Mucosa of rectum (tissue), 2 donors: ENCODE results near the gene MTCL1.

Experiments
- H3K27ac ChIP-seq, 2 donors: one replicate each; pipeline ENCODE4 v1.7.0; 2013; ENCODE audit warnings: inconsistent platforms in 2 of 2, low read depth in 2 of 2, low read length in 2 of 2
- H3K27me3 ChIP-seq, 2 donors: one replicate each; pipeline ENCODE4 v1.7.0; 2013; ENCODE audit warnings: low read length in 2 of 2; ENCODE audit not compliant: control insufficient read depth in 2 of 2, insufficient read depth in 2 of 2
- H3K36me3 ChIP-seq, 2 donors: one replicate each; pipeline ENCODE4 v1.7.0; 2013; ENCODE audit warnings: low read length in 2 of 2; ENCODE audit not compliant: control insufficient read depth in 2 of 2, insufficient read depth in 2 of 2
- H3K4me1 ChIP-seq, 2 donors: one replicate each; pipeline ENCODE4 v1.7.0; 2013; ENCODE audit warnings: low read length in 2 of 2, mild to moderate bottlenecking in 1 of 2; ENCODE audit not compliant: control insufficient read depth in 2 of 2, insufficient read depth in 2 of 2
- H3K4me3 ChIP-seq, 2 donors: one replicate each; pipeline ENCODE4 v1.7.0; 2013; ENCODE audit warnings: low read length in 2 of 2
- H3K9ac ChIP-seq, 2 donors: one replicate each; pipeline ENCODE4 v1.7.0; 2013; ENCODE audit warnings: low read length in 2 of 2, low read depth in 1 of 2, mild to moderate bottlenecking in 1 of 2
- H3K9me3 ChIP-seq, 2 donors: one replicate each; pipeline ENCODE4 v1.7.0; 2013; ENCODE audit warnings: low read length in 2 of 2; ENCODE audit not compliant: control insufficient read depth in 2 of 2
- donor health status: healthy.
- donor health status: Normal muscosa, but diverticular disease.

Gene MTCL1

GRCh38 chr18:8709248-8710059 lies 4.1 kb downstream of the MTCL1 start:
- Histone ChIP-seq H3K27me3 (peaks cover 18 to 27% of the 10 kb centered on the region in 2 donors), H3K27ac (no peak overlapping the region), H3K9ac (no peak overlapping the region), H3K9me3 (no peaks in the 10 kb centered on the region), H3K4me3 (no peak overlapping the region), H3K4me1 (peaks cover 3 to 7% of the 10 kb centered on the region in 2 donors), H3K36me3 (no peaks in the 10 kb centered on the region)

- H3K9ac ChIP-seq, result no peak overlapping the region
- H3K4me1 ChIP-seq, result peaks cover 2 to 5% of the 10 kb centered on the region in 2 donors
- no peak overlapping the region for H3K27ac ChIP-seq
- H3K27me3 ChIP-seq, result peaks cover 22 to 26% of the 10 kb centered on the region in 2 donors
- H3K9me3 ChIP-seq, result no peaks in the 10 kb centered on the region
- no peaks in the 10 kb centered on the region for H3K36me3 ChIP-seq
- H3K4me3 ChIP-seq, result no peak overlapping the region
These were observed 6.4 kb downstream of the MTCL1 start for GRCh38 chr18:8711736-8712135.

GRCh38 chr18:8713691-8714090 lies 8.3 kb downstream of the MTCL1 start:
- H3K27ac ChIP-seq, result no peak overlapping the region
- H3K4me1 ChIP-seq, result peaks cover 2 to 3% of the 10 kb centered on the region in 2 donors
- no peak overlapping the region for H3K9ac ChIP-seq
- H3K4me3 ChIP-seq, result no peak overlapping the region
- H3K9me3 ChIP-seq, result no peaks in the 10 kb centered on the region
- no peaks in the 10 kb centered on the region for H3K36me3 ChIP-seq
- peaks cover 15 to 23% of the 10 kb centered on the region in 2 donors for H3K27me3 ChIP-seq

- Histone ChIP-seq H3K4me3 (no peak overlapping the region), H3K9me3 (no peaks in the 10 kb centered on the region), H3K27me3 (peaks cover 12 to 19% of the 10 kb centered on the region in 2 donors), H3K4me1 (peaks cover 2 to 7% of the 10 kb centered on the region in 2 donors), H3K9ac (no peak overlapping the region), H3K27ac (no peak overlapping the region), H3K36me3 (no peaks in the 10 kb centered on the region)
These were observed 10.2 kb downstream of the MTCL1 start for GRCh38 chr18:8715599-8715998.

GRCh38 chr18:8717011-8717770 lies 11.8 kb downstream of the MTCL1 start:
- Histone ChIP-seq H3K9me3 (no peaks in the 10 kb centered on the region), H3K4me1 (peaks cover 2 to 7% of the 10 kb centered on the region in 2 donors), H3K27me3 (peaks cover 19% of the 10 kb centered on the region in 2 donors), H3K4me3 (no peak overlapping the region), H3K9ac (no peak overlapping the region), H3K27ac (no peak overlapping the region), H3K36me3 (no peaks in the 10 kb centered on the region)

- Histone ChIP-seq H3K27me3 (peaks cover 19 to 21% of the 10 kb centered on the region in 2 donors), H3K4me3 (no peak overlapping the region), H3K4me1 (peaks cover 2 to 9% of the 10 kb centered on the region in 2 donors)
These were observed 13.1 kb downstream of the MTCL1 start for GRCh38 chr18:8718401-8718913.

GRCh38 chr18:8719192-8719591 lies 13.8 kb downstream of the MTCL1 start:
- peaks cover 19 to 22% of the 10 kb centered on the region in 2 donors for H3K27me3 ChIP-seq
- H3K4me1 ChIP-seq, result peaks cover 2 to 9% of the 10 kb centered on the region in 2 donors
- no peaks in the 10 kb centered on the region for H3K36me3 ChIP-seq
- no peak overlapping the region for H3K4me3 ChIP-seq
- H3K9me3 ChIP-seq, result no peaks in the 10 kb centered on the region
- H3K27ac ChIP-seq, result no peak overlapping the region
- no peak overlapping the region for H3K9ac ChIP-seq

More at GRCh38 chr18:8718401-8718913, 13.1 kb downstream of the MTCL1 start:
- H3K9ac ChIP-seq, result no peak overlapping the region
- H3K36me3 ChIP-seq, result no peaks in the 10 kb centered on the region
- no peaks in the 10 kb centered on the region for H3K9me3 ChIP-seq
- H3K27ac ChIP-seq, result no peak overlapping the region

GRCh38 chr18:8720141-8720540 lies 14.8 kb downstream of the MTCL1 start:
- H3K9me3 ChIP-seq, result no peaks in the 10 kb centered on the region
- no peak overlapping the region for H3K9ac ChIP-seq
- H3K36me3 ChIP-seq, result no peaks in the 10 kb centered on the region
- no peak overlapping the region for H3K4me3 ChIP-seq
- H3K4me1 ChIP-seq, result peaks cover 2 to 9% of the 10 kb centered on the region in 2 donors
- H3K27ac ChIP-seq, result no peak overlapping the region
- H3K27me3 ChIP-seq, result peaks cover 19 to 22% of the 10 kb centered on the region in 2 donors

- H3K27ac ChIP-seq, result no peak overlapping the region
- peaks cover 17 to 19% of the 10 kb centered on the region in 2 donors for H3K27me3 ChIP-seq
- H3K9ac ChIP-seq, result no peak overlapping the region
- no peaks in the 10 kb centered on the region for H3K9me3 ChIP-seq
- H3K36me3 ChIP-seq, result no peaks in the 10 kb centered on the region
- H3K4me1 ChIP-seq, result peaks cover 2 to 9% of the 10 kb centered on the region in 2 donors
- H3K4me3 ChIP-seq, result no peak overlapping the region
These were observed 15.8 kb downstream of the MTCL1 start for GRCh38 chr18:8721094-8721669.
